ENCODE results near the gene SMKR1. TPM values are rescaled to one million over a fixed set of nuclear protein-coding genes. Genes with fewer than 3 reads are reported as not detected.
"Not testable (repeated sequence)": the region's sequence is repeated elsewhere in the genome, so short reads cannot be mapped to it uniquely, and the experiment has no call there.

Gene SMKR1
- total RNA-seq, 2 donors from 2014 or later = 0.59 to 6.6 TPM

GRCh38 chr7:129469930-129470329 is 32.4 kb upstream of the SMKR1 start:
- Histone ChIP-seq H3K4me3 (no peak overlapping the region), H3K27ac (no peak overlapping the region), H3K36me3 (no peaks in the 10 kb centered on the region), H3K4me1 (replicated peaks) (no peaks in the 10 kb centered on the region), H3K27me3 (replicated peaks; ENCODE audit: insufficient read depth) (no peaks in the 10 kb centered on the region), H3K9me3 (no peaks in the 10 kb centered on the region)
- intact Hi-C loops (cut with DNase I) = loop anchor here (5.0 kb wide), 2 partner anchors 128 to 248 kb away; no protein-coding TSS in a partner anchor
- no peak for DNase-seq (ENCODE audit: low spot score)
- TF ChIP-seq POLR2A (IDR thresholded peaks at IDR 0.05) = no peak

DNA sequence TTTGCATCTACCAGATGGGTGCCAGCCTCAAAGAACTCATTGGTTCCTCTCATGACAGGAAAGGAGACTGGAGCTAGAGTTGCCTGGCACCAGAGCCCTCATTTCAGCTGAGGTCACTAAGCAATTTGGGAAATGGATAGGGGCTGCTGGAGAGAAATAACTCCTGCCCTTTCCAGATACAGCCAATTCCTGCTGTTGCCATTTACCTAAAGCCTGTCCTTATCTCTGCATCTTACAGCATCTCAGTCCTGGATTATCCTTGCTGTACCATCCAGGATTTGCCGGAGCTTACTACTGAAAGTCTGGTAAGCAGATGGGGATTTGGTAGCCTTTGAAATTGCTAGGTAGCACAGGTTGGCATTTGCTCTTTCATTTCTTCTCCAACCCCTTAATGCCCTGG is 31.9 kb upstream of the SMKR1 start:
- WGBS = 95% methylated on average over 1 of the region's 1 CpG
- intact Hi-C loops (cut with DNase I) = loop anchor here (5.0 kb wide), 1 partner anchor 128 kb away; no protein-coding TSS in a partner anchor
- no peaks in the 10 kb centered on the region for H3K27me3 ChIP-seq (replicated peaks; ENCODE audit: insufficient read depth)
- no peaks in the 10 kb centered on the region for H3K36me3 ChIP-seq
- TF ChIP-seq, protein P1, sequence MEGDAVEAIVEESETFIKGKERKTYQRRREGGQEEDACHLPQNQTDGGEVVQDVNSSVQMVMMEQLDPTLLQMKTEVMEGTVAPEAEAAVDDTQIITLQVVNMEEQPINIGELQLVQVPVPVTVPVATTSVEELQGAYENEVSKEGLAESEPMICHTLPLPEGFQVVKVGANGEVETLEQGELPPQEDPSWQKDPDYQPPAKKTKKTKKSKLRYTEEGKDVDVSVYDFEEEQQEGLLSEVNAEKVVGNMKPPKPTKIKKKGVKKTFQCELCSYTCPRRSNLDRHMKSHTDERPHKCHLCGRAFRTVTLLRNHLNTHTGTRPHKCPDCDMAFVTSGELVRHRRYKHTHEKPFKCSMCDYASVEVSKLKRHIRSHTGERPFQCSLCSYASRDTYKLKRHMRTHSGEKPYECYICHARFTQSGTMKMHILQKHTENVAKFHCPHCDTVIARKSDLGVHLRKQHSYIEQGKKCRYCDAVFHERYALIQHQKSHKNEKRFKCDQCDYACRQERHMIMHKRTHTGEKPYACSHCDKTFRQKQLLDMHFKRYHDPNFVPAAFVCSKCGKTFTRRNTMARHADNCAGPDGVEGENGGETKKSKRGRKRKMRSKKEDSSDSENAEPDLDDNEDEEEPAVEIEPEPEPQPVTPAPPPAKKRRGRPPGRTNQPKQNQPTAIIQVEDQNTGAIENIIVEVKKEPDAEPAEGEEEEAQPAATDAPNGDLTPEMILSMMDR (IDR thresholded peaks at IDR 0.05) = no peak
- no peak for TF ChIP-seq POLR2A (IDR thresholded peaks at IDR 0.05)
- TF ChIP-seq POLR2AphosphoS5 (IDR thresholded peaks at IDR 0.05) = no peak
- H3K4me1 ChIP-seq (replicated peaks) = no peaks in the 10 kb centered on the region
- no peak overlapping the region for H3K27ac ChIP-seq
- no peak for DNase-seq (ENCODE audit: low spot score)
- H3K9me3 ChIP-seq = no peaks in the 10 kb centered on the region
- H3K4me3 ChIP-seq = no peak overlapping the region

- intact Hi-C loops (cut with DNase I) = loop anchor here (5.0 kb wide), 1 partner anchor 129 kb away; no protein-coding TSS in a partner anchor
- Histone ChIP-seq H3K27ac (no peak overlapping the region), H3K4me3 (no peak overlapping the region), H3K27me3 (replicated peaks; ENCODE audit: insufficient read depth) (no peaks in the 10 kb centered on the region), H3K9me3 (no peaks in the 10 kb centered on the region), H3K4me1 (replicated peaks) (no peaks in the 10 kb centered on the region), H3K36me3 (no peaks in the 10 kb centered on the region)
- no peak for TF ChIP-seq POLR2A (IDR thresholded peaks at IDR 0.05)
- TF ChIP-seq POLR2AphosphoS5 (IDR thresholded peaks at IDR 0.05) = no peak
- TF ChIP-seq, protein P1 (IDR thresholded peaks at IDR 0.05) = no peak
- DNase-seq (ENCODE audit: low spot score) = no peak
Measured at GRCh38 chr7:129471402-129471827, 30.9 kb upstream of the SMKR1 start.

DNA sequence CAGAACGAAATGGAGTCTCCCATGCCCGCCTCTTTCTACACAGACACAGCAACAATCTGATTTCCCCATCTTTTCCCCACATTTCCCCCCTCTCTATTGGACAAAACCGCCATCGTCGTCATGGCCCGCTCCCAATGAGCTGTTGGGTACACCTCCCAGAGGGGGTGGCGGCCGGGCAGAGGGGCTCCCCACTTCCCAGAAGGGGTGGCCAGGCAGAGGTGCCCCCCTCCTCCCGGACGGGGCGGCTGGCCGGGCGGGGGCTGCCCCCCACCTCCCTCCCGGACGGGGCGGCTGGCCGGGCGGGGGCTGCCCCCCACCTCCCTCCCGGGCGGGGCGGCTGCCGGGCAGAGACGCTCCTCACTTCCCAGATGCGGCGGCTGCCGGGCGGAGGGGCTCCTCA is 26.4 kb upstream of the SMKR1 start:
- 95% methylated on average over 23 of the region's 27 CpGs for WGBS
- H3K27ac ChIP-seq; H3K4me3 ChIP-seq; H3K4me1 ChIP-seq (replicated peaks); intact Hi-C loops (cut with DNase I); DNase-seq (ENCODE audit: low spot score); H3K9me3 ChIP-seq; H3K36me3 ChIP-seq; H3K27me3 ChIP-seq (replicated peaks; ENCODE audit: insufficient read depth): not testable (repeated sequence)

DNA sequence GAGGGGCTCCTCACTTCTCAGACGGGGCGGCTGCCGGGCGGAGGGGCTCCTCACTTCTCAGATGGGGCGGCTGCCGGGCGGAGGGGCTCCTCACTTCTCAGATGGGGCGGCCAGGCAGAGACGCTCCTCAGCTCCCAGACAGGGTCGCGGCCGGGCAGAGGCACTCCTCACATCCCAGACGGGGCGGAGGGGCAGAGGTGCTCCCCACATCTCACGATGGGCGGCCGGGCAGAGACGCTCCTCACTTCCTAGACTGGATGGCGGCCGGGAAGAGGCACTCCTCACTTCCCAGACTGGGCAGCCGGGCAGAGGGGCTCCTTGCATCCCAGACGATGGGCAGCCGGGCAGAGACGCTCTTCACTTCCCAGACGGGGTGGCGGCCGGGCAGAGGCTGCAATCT is 25.9 kb upstream of the SMKR1 start:
- H3K4me3 ChIP-seq; DNase-seq (ENCODE audit: low spot score); intact Hi-C loops (cut with DNase I); H3K27ac ChIP-seq; H3K27me3 ChIP-seq (replicated peaks; ENCODE audit: insufficient read depth); H3K36me3 ChIP-seq; H3K4me1 ChIP-seq (replicated peaks); H3K9me3 ChIP-seq: not testable (repeated sequence)
- 98% methylated on average over 19 of the region's 27 CpGs for WGBS

GRCh38 chr7:129479831-129480230 is 22.5 kb upstream of the SMKR1 start:
- no peak for DNase-seq (ENCODE audit: low spot score)
- intact Hi-C loops (cut with DNase I) = loop anchor here (10.0 kb wide), 1 partner anchor 165 kb away; no protein-coding TSS in a partner anchor

More at GRCh38 chr7:129479831-129480230, 22.5 kb upstream of the SMKR1 start:
- H3K36me3 ChIP-seq = no peaks in the 10 kb centered on the region
- no peaks in the 10 kb centered on the region for H3K27me3 ChIP-seq (replicated peaks; ENCODE audit: insufficient read depth)
- no peak overlapping the region for H3K4me3 ChIP-seq
- no peaks in the 10 kb centered on the region for H3K4me1 ChIP-seq (replicated peaks)
- TF ChIP-seq, protein P1 (IDR thresholded peaks at IDR 0.05) = no peak
- no peak for TF ChIP-seq POLR2AphosphoS5 (IDR thresholded peaks at IDR 0.05)
- TF ChIP-seq POLR2A (IDR thresholded peaks at IDR 0.05) = no peak
- H3K27ac ChIP-seq = no peak overlapping the region
- WGBS = 90% methylated on average over 1 of the region's 1 CpG
- no peaks in the 10 kb centered on the region for H3K9me3 ChIP-seq
